OCI-M2 (cell line): ENCODE data around the gene FAM3B.
"Not testable (repeated sequence)": the region's sequence is repeated elsewhere in the genome, so short reads cannot be mapped to it uniquely, and the experiment has no call there.

Experiments
- DNase-seq: peaks from one replicate; lab custom pipeline; 2025; ENCODE audit not compliant: unreplicated experiment; lab: John Stamatoyannopoulos, UW

FAM3B gene

GRCh38 chr21:41316200-41317062 lies at the start of gene FAM3B:
Gene FAM3B (plus strand): TSS chr21:41316801. CDS start chr21:41316880, 79 bp downstream.
- DNase-seq, result no peak

- no peak for DNase-seq
Measured at GRCh38 chr21:41267346-41267745, 49.3 kb upstream of the FAM3B start.

GRCh38 chr21:41269535-41269934 lies 47.1 kb upstream of the FAM3B start:
- no peak for DNase-seq

GRCh38 chr21:41277196-41277595 lies 39.4 kb upstream of the FAM3B start:
- no peak for DNase-seq

- no peak for DNase-seq
Measured at GRCh38 chr21:41277846-41278245, 38.8 kb upstream of the FAM3B start.

GRCh38 chr21:41280115-41280919 lies 36.3 kb upstream of the FAM3B start:
- DNase-seq, result no peak

- DNase-seq, result no peak
Measured at GRCh38 chr21:41282412-41282811, 34.2 kb upstream of the FAM3B start.

GRCh38 chr21:41283211-41283818 lies 33.3 kb upstream of the FAM3B start:
- DNase-seq, result peak; percentile 49

- no peak for DNase-seq
Measured at GRCh38 chr21:41289431-41289830, 27.2 kb upstream of the FAM3B start.

- no peak for DNase-seq
Measured at GRCh38 chr21:41290106-41290799, 26.3 kb upstream of the FAM3B start.

GRCh38 chr21:41294548-41295231 lies 21.9 kb upstream of the FAM3B start:
- DNase-seq, result no peak

- DNase-seq, result no peak
Measured at GRCh38 chr21:41295721-41296254, 20.8 kb upstream of the FAM3B start.

- DNase-seq, result no peak
Measured at GRCh38 chr21:41302976-41303375, 13.6 kb upstream of the FAM3B start.

- no peak for DNase-seq
Measured at GRCh38 chr21:41304068-41304720, 12.4 kb upstream of the FAM3B start.

- DNase-seq, result no peak
Measured at GRCh38 chr21:41307219-41307618, 9.4 kb upstream of the FAM3B start.

GRCh38 chr21:41313285-41314164 lies 3.1 kb upstream of the FAM3B start:
- not testable (repeated sequence) for DNase-seq

- no peak for DNase-seq
Measured at GRCh38 chr21:41315726-41316125, 875 bp upstream of the FAM3B start.

- no peak for DNase-seq
Measured at GRCh38 chr21:41317063-41317392, 427 bp downstream of the FAM3B start.

- no peak for DNase-seq
Measured at GRCh38 chr21:41317458-41317857, 857 bp downstream of the FAM3B start.
